Vagina (tissue), 2 donors: Measurements from ENCODE around the gene RYR3.

Source experiments
- POLR2A ChIP-seq, 2 donors: fragments of 450-650 bp; IDR thresholded peaks; one replicate each; pipeline ENCODE4 v1.6.1; 2017; ENCODE audit warnings: antibody characterized with exemption in 2 of 2, mild to moderate bottlenecking in 2 of 2, moderate library complexity in 2 of 2
- POLR2AphosphoS5 ChIP-seq, 2 donors: sonication (generic); formaldehyde crosslinking; IDR thresholded peaks; one replicate each; pipeline ENCODE4 v1.9.0; 2017; ENCODE audit warnings: antibody characterized with exemption in 2 of 2, mild to moderate bottlenecking in 2 of 2, low read depth in 1 of 2; ENCODE audit not compliant: insufficient read depth in 1 of 2
- TF ChIP-seq, protein P1 (sequence below), 3 experiments: fragments of 450-650 bp in 2 of 3; fragments of 200-600 bp in 1 of 3; sonication (generic) in 1 of 3; IDR thresholded peaks; one replicate each; pipeline ENCODE4 v1.5.1; 2017 to 2019; ENCODE audit warnings: antibody characterized with exemption in 3 of 3, mild to moderate bottlenecking in 2 of 3, moderate library complexity in 2 of 3

DNA sequence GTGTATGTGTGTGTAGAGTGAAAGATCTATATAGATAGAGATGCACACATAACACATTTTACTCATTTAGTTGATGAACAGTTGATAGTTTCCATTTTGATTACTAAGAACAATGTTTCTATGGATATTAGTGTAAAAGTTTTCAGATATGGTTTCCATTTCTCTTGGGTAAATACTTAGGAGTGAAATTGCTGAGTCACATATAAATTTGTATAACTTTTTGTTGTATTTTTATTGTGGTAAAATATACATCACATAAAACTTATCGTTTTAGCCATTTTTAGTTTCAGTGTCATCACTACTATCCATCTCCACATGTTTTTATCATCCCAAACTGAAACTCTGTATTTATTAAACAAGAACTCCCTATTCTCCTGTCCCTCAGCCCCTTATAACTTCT, 258.3 kb downstream of the RYR3 start:
- TF ChIP-seq, protein P1, sequence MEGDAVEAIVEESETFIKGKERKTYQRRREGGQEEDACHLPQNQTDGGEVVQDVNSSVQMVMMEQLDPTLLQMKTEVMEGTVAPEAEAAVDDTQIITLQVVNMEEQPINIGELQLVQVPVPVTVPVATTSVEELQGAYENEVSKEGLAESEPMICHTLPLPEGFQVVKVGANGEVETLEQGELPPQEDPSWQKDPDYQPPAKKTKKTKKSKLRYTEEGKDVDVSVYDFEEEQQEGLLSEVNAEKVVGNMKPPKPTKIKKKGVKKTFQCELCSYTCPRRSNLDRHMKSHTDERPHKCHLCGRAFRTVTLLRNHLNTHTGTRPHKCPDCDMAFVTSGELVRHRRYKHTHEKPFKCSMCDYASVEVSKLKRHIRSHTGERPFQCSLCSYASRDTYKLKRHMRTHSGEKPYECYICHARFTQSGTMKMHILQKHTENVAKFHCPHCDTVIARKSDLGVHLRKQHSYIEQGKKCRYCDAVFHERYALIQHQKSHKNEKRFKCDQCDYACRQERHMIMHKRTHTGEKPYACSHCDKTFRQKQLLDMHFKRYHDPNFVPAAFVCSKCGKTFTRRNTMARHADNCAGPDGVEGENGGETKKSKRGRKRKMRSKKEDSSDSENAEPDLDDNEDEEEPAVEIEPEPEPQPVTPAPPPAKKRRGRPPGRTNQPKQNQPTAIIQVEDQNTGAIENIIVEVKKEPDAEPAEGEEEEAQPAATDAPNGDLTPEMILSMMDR (IDR thresholded peaks at IDR 0.05), result no peak
- TF ChIP-seq POLR2AphosphoS5 (IDR thresholded peaks at IDR 0.05; ENCODE audit: insufficient read depth in 1 of 2, low read depth in 1 of 2) (no peak), POLR2A (IDR thresholded peaks at IDR 0.05) (no peak)
